ENCODE data around the gene RNU7-1. TPM values are rescaled to one million over a fixed set of nuclear protein-coding genes. Genes with fewer than 3 reads are reported as not detected.
A peak's percentile ranks its signal among the peaks of the same experiment; 100 is the strongest.

RNU7-1 gene
- total RNA-seq, result not detected in 3 replicates

DNA sequence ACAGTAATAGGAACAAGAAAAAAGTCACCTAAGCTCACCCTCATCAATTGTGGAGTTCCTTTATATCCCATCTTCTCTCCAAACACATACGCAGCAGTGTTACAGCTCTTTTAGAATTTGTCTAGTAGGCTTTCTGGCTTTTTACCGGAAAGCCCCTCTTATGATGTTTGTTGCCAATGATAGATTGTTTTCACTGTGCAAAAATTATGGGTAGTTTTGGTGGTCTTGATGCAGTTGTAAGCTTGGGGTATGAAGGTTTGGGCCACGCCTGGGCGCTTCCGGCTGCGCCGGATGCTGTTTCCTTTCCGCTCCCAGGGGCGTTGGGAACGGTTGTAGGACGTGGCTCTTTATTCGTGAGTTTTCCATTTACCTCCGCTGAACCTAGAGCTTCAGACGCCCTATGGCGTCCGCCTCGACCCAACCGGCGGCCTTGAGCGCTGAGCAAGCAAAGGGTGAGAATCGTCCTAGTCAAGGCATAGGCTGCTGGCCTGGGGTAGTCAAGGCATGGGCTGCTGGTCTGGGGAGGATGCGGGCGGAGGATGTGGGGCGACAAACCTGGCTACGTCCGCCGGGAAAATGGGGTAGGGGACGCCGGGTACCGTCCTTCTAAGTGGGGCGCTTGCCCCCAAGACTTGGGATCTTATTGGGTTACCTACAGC lies at the start of gene RNU7-1, which contains the start of gene C12orf57:
Gene RNU7-1 (plus strand): TSS at position 95 of the 659 bp plus-strand sequence.
Gene C12orf57 (plus strand): TSS at position 301 of the 659 bp plus-strand sequence. CDS start 100 bp downstream, at position 401.
- H3K27ac Mint-ChIP-seq, result peak within 1 kb of the TSS; percentile 98
- DNase-seq (ENCODE audit: low spot score in 2 of 2, unreplicated experiment in 2 of 2), result peak in 1 of 2 experiments; percentile 69
- peaks cover 9% of the 10 kb centered on the region for H3K36me3 Mint-ChIP-seq
- H3K27me3 Mint-ChIP-seq (ENCODE audit: low read depth), result no peaks in the 10 kb centered on the region
- no peaks in the 10 kb centered on the region for H3K9me3 Mint-ChIP-seq
- H3K4me3 Mint-ChIP-seq, result peak within 1 kb of the TSS; percentile 94
- peaks cover 43% of the 10 kb centered on the region for H3K4me1 Mint-ChIP-seq
- TF ChIP-seq CTCF (IDR thresholded peaks at IDR 0.05; ENCODE audit: unreplicated experiment), result no peak

DNA sequence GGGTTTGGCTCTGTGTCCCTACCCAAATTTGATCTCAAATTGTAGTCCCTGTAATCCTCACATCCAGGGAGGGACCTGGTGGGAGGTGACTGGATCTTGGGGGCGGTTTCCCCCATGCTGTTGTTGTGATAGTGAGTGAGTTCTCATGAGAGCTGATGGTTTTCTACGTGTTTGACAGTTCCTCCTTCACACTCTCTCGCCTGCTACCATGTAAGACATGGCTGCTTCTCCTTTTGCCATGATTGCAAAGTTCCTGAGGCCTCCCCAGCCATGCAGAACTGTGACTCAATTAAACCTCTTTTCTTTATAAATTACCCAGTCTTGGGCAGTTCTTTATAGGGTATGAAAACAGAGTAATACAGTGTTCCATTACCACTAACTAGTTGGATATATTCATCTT lies 49.3 kb upstream of the RNU7-1 start:
- no peaks in the 10 kb centered on the region for H3K36me3 Mint-ChIP-seq
- TF ChIP-seq CTCF (IDR thresholded peaks at IDR 0.05; ENCODE audit: unreplicated experiment), result no peak
- no peak overlapping the region for H3K4me3 Mint-ChIP-seq
- H3K4me1 Mint-ChIP-seq, result peaks cover 11% of the 10 kb centered on the region
- no peak overlapping the region for H3K27ac Mint-ChIP-seq
- no peak for DNase-seq (ENCODE audit: low spot score in 2 of 2, unreplicated experiment in 2 of 2)
- no peaks in the 10 kb centered on the region for H3K9me3 Mint-ChIP-seq
- H3K27me3 Mint-ChIP-seq (ENCODE audit: low read depth), result no peaks in the 10 kb centered on the region

DNA sequence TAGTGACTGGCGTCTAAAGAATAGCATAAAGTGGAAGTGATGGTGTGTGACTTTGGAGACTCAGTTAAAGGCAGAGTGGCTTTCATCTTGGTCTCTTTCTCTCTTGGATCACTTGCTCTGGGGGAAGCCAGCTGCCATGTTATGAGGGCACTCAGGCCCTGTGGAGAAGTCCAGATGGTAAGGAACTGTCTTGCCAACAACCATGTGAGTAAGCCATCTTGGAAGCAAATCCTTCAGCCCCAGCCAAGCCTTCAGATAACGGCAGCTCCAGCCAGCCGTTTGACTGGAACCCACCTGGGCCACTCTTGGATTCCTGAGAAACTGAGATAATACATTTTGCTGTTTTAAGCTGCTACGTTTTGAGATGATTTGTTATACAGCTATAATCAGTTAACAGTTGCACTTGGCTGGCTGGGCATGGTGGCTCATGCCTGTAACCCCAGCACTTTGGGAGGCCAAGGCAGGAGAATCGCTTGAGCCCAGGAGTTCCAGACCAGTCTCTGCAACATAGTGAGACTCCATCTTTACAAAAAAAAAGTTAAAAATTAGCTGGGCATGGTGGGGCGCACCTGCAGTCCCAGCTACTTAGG lies 46.7 kb upstream of the RNU7-1 start:
- H3K36me3 Mint-ChIP-seq, result no peaks in the 10 kb centered on the region
- H3K9me3 Mint-ChIP-seq, result no peaks in the 10 kb centered on the region
- TF ChIP-seq CTCF (IDR thresholded peaks at IDR 0.05; ENCODE audit: unreplicated experiment), result no peak
- no peak for DNase-seq (ENCODE audit: low spot score in 2 of 2, unreplicated experiment in 2 of 2)
- no peaks in the 10 kb centered on the region for H3K27me3 Mint-ChIP-seq (ENCODE audit: low read depth)
- no peaks in the 10 kb centered on the region for H3K4me1 Mint-ChIP-seq
- H3K27ac Mint-ChIP-seq, result no peak overlapping the region
- no peak overlapping the region for H3K4me3 Mint-ChIP-seq

DNA sequence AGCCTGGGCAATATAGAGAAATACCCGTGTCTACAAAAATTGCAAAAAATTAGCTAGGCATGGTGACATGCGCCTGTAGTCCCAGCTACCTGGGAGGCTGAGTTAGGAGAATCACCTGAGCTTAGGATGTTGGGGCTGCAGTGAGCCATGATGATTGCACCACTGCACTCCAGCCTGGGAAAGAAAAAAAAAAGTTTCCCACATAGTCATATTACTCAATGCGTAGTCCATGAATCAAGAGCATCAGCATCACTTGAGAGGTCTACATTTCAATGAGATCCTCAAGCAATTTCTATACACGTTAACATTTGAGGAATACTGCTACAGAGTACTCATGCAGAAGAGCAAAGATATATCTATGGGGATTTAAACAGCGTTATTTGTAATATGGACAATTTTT lies 44.2 kb upstream of the RNU7-1 start:
- Mint-ChIP-seq H3K36me3 (no peaks in the 10 kb centered on the region), H3K27ac (no peak overlapping the region), H3K9me3 (no peaks in the 10 kb centered on the region), H3K4me3 (no peak overlapping the region), H3K4me1 (no peaks in the 10 kb centered on the region), H3K27me3 (ENCODE audit: low read depth) (no peaks in the 10 kb centered on the region)
- TF ChIP-seq CTCF (IDR thresholded peaks at IDR 0.05; ENCODE audit: unreplicated experiment), result no peak
- no peak for DNase-seq (ENCODE audit: low spot score in 2 of 2, unreplicated experiment in 2 of 2)

GRCh38 chr12:6899837-6900519 lies 43.6 kb upstream of the RNU7-1 start:
- no peaks in the 10 kb centered on the region for H3K27me3 Mint-ChIP-seq (ENCODE audit: low read depth)
- DNase-seq (ENCODE audit: low spot score in 2 of 2, unreplicated experiment in 2 of 2), result no peak
- H3K27ac Mint-ChIP-seq, result no peak overlapping the region
- no peak for TF ChIP-seq CTCF (IDR thresholded peaks at IDR 0.05; ENCODE audit: unreplicated experiment)
- no peaks in the 10 kb centered on the region for H3K9me3 Mint-ChIP-seq
- H3K36me3 Mint-ChIP-seq, result no peaks in the 10 kb centered on the region
- H3K4me1 Mint-ChIP-seq, result no peaks in the 10 kb centered on the region
- H3K4me3 Mint-ChIP-seq, result no peak overlapping the region
